Stimulated activated CD8-positive, alpha-beta memory T cell treated with anti-CD3 and anti-CD28 coated beads, Interleukin-7, amount 100 ng/mL, for 4 hours (primary cell): ENCODE results near the gene SELENOO.

Source experiments
- DNase-seq, 2 donors: peaks; one replicate each; pipeline ENCODE4 v3.0.0-alpha.2; 2020; ENCODE audit warnings: low read depth in 2 of 2

SELENOO gene

DNA sequence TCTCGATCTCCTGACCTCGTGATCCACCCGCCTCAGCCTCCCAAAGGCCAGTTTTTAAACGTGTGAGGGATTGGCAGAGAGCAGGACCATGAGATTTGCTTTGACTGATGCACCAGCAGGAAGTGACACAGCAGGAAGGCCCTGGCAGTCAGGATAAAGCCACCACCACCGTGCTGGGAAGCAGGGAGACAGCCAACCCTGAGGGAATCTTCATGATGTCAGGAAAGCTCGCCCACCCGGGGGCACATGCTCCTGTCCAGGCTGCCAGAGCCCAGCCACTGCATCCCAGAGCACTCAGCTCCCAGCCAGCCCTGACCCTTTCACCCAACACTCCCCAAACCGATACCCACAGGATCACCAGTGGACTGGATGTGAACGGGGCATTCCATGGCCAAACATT lies 37.9 kb downstream of the SELENOO start:
- DNase-seq = no peak

DNA sequence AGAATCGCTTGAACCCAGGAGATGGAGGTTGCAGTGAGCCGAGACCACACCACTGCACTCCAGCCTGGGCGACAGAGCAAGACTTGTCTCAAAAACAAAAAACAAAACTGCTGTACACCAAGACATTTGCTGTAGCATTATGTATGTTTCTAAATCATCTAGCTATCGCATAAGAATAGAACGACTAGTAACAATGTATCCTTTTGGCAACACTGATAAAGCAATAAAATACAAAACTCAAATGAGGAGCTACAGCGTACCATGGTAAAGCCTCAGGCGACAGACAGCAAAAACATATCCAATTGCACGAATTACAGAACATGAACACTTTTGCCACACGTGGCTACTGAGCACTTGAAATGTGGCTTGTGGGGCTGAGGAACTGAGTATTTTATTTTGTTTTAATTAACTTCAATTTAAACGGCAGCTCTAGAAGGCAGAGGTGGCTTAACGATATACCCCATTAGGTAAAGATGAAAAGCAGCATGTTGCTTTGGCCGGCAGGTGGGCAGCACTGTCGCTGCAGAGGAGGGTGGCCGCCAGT lies 41.7 kb downstream of the SELENOO start:
- no peak for DNase-seq

DNA sequence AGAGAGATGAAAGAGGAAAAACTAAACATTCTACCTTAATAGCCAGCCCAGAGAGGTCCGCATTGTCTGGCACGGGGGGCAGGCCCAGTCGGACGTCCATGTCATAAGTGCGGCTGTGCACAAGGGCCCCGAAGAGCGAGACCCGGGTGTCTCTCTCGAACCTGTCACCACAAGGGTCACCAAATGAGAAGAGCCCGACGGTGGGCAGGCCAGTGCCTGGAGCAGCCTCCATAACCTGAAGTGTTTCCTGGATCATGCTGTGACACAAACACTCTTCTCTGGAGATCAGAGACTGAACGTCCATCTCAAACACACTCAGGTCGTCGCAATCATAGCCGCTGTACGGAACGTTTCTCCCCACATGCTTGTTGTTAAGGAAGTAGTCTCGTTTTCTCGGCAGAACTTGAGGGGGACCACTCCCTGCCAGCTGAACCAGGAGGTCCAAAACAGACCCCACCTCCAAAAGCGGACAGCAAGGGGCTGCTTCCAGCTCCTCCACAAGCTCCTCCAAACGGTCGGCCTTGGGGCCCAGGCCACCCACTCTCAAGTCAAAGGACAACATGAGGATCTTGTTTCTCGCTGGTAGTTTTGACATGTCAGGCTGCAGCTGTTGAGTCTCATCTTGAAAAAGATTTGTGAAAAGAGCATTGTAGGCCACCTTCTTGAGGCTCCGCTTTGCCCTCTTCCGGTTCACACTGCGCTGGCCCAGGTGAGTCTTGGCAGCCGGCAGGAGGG lies 43.0 kb downstream of the SELENOO start:
- no peak for DNase-seq

GRCh38 chr22:50244420-50245213 lies 43.8 kb downstream of the SELENOO start, which contains the start of gene TUBGCP6:
TUBGCP6 (minus strand) TSS chr22:50245023; CDS start chr22:50244459, 564 bp downstream.
- peak; percentile 82 to 93 for DNase-seq

- no peak for DNase-seq
Measured at GRCh38 chr22:50245214-50246072, 44.6 kb downstream of the SELENOO start.

DNA sequence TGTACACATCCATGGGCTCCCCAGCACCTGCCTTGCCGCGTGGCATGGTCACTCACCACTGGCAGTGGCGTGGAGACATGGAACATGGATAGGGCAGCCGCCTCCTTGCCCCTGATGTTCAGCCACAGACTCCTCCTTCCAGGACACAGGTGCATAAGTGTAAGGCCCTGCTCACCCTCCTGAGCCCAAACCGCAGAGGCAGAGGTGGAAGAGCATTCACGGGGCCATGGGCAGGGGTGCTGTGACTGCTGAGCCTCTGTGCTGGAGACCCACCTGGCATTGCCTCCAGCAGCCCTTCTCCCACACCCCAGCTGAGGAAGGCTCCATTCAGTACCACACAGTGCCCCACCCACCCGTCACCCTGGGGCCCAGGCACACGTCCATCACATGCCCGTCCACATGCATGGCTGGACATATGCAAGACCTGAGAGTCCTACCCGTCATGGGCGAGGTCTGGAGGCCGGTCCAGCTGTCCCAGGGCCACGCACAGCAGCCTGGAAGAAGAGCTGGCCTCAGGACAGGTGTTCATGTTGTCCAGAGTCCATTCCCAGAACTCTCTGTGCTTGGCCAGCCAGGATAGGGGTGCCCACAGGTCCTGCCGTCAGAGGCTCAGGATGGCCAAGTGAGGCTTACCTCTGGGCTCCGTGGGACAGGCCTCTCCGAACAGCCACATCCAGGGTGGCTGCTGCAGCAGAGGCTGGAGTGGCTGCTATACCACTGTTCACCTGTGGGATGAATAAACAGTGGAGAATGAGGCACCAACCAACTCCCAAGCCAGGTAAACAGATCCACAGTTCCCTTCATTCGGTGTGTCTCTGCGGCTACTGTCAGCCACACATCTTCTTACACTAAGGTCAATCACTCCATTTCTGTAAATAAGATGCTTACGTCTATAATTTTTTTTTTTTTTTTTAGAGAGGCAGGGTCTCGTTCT lies 45.7 kb downstream of the SELENOO start:
- no peak for DNase-seq

DNA sequence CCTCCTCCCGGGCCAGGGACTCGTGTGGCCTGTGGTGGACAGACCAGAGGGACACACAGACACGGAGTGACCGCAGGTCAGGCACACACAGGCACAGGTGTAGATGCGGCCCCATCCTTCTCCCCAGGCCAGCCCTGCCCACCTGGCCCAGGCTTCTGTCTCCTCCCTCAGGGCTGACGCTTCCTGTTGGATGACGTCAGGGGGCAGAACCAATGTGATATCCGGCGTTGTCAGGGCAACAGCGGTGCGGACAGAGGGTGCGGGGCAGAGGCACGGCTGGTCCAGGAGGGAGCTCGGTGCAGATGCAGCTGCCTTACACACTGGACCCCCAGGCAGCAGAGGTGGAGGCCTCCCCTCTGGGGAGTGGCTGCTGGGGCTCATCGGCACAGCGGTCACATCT lies 46.9 kb downstream of the SELENOO start:
- no peak for DNase-seq

DNA sequence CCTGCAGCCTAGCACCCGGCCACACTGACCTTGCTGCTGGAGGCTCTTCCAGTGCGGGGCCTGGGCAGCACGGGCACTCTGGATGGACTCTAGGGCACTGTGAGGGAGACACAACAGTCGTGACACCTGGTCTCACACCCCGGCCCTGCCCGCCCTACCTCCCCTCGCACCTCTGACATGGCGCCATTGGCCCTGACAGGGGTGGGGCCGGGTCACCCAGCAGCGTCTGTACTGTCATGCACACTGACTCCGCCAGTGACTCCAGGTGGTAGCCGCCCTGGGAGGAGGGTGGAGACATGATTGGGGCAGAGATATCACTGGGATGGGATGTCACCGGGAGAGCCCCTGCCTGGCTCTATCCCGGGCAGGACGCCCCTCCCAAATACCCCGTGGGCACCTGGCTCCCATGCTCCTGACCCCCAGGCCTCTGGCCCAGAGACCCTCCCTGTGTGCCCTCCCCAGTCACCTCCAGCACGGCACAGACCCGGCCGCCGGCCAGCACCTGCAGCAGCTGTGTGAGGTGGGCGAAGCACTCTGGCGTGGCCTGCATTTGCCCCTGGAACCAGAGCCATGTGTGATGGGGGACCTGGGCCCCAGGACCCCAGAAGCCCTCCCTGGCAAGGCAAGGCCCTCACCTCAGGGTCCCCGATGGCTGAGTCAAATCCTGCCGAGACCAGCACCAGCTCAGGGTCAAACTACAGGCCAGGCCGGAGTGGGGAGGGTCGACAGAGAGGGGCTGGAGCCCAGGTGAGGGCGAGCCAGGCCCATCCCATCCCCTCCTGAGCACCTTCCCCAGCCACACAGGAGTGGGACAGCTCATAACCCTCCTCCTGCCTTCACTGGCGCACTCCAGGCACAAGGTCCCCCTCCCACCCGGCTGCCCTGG lies 47.6 kb downstream of the SELENOO start:
- no peak for DNase-seq

DNA sequence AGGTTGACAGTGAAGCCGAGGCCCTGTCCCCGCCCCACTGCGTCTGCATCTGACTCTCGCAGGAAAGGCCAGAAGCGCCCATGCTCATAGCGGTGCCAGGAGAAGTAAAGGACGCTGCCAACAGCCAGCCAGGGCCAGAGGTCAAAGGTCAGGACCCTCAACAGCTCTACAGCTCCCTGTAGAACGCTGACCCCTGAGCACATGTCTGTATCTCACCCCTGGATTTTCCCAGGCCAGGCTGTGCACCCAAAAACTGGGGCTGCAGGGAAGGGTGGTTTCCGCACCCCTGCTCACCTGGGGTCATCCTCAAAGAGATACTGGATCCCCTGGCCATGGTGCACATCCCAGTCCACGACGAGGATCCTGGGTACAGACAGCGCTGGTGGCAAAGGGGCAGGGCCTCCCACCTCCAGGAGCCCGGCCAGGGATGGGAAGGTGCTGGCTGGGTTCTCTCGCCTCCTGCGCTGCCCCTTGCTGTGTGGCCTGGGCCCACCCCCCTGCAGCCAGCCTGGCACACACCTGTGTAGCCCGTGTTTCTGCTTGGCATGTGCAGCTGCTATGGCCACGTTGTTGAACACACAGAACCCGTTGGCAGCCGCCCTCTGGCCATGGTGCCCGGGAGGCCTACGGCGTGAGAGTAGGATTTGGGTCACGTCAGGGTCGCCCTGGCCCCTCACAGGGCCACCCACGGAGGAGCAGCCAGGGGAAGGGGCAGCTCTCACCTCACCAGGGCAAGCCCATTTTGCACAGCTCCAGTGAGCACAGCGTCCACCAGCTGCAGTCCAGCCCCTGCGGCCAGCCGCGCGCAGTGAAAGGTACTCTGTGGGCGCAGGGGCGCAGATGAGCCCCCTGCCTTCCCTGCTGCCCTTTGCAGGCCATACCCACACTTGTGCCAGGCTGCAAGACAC lies 48.8 kb downstream of the SELENOO start:
- no peak for DNase-seq

- no peak for DNase-seq
Measured at GRCh38 chr22:50250249-50250554, 49.4 kb downstream of the SELENOO start.

DNA sequence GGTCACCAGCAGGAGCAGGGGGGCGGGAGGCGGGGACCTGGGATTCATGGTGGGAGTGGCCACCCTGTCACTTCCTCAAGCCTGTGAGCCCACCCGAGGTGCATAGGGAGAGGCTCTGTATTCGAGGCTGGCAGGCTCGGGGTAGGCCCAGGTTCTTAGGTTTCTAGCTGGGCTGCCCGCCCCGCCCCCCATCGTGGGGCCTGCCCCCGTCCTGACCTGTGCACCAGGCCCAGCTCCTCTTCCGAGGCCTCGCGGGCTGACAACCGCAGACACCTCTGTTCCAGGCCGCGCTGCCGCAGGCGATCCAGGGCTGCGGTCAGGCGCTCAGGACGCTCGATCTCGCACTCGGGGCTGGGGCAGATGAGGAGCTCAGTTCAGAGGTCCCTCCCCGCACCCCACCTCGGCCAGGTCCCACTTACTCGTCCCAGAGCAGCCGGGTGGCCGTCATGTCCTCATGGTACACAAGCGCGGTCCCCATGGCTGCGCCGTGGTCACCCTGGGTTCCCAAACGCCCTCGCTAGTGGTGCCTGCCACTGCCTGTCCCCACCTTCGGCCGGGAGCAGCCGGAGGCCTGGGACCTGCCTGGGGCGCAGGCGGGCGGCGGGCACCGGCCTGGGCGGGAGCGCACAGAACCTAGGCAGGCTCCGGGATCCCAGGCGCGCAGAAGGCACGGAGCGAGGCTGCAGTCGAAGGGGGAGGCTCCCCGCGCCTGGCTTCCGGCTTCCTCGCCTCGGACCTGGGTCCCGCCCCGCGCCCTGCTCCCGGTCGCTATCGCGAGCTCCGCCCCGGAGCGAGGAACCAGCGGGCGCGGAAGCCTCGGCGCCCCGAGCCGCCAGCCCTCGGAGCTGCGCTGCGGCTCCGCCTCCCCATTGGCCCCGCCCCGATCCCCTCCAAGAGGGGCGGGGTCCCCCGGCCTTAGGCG lies 50.0 kb downstream of the SELENOO start, which contains the start of gene HDAC10:
Gene HDAC10, minus strand, starts transcription at position 711 of the 922 bp plus-strand sequence. Its CDS starts 233 bp downstream, at position 478.
- peak; percentile 46 to 73 for DNase-seq

DNA sequence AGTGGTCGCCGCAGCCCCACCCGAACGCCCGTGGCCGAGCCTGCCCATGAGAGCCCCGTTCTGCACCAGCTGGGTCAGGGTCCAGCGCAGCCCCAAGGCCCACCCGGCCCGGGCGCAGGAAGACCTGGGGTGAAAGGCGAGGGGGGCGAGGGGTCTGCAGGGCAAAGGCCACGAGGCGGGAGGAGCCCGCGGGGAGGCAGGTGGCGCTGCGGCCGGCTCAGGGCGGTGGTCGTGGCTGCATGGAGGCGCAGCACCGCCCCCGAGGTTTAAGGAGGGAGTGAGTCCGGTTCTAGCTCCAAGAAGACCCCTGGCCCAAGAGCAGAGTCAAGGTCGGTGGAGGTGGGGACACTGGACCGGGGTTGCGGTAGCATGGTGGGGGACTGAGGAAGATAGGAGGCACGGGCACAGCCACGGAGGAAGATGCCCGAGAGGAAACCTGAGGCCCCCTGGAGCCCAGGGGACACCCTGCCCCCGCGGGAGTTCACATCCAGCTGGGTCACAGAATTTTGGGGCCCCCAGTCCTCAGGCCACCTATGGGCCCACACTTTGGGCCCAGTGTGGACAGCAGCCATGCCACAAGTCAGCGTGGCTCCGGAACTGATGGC lies 50.8 kb downstream of the SELENOO start:
- DNase-seq = no peak

DNA sequence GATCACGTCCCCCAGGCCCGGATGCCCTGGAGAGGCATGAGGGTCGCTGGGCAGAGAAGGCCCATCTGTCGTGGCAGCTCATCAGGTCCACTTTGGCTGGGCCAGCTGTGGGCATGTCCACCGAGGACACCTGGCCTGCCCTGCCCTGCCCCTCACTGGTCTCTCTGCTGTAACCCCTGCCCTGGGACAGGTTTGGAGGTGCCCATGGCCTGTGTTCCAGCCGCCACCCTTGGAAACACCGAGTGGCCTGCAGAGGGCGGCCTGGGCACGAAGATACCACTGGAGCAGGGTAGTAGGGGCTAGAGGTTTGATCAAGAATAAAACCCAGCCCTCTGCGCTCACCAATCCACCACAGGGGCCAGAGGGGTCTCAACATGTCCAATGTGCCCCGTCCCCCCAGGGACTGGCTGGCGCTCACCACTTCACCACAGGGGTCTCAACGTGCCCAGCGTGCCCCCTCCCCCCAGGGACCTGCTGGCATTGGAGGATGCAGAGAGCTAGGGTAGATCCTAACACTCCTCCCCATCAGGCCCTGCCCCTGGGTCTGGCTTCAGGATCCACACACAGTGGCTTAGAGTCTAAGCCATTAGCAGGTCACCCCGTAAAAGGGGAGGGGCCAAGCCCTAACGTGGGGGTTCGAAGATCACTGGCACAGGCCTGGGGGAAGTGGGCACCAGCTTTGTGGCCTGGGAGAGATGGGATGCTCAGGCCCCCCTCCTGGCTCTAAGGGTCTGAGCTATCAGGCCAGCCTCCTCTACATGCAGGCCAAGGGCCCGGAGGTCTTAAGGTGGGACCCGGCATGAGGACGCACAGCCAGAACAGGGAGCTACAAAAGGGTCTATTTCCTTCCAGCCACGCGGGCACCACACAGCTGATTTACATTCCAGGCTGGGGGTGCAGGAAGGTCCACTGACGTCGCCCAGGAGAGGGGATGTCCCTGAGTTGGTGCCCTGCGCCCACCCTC lies 51.6 kb downstream of the SELENOO start:
- DNase-seq = peak; percentile 52 to 61

DNA sequence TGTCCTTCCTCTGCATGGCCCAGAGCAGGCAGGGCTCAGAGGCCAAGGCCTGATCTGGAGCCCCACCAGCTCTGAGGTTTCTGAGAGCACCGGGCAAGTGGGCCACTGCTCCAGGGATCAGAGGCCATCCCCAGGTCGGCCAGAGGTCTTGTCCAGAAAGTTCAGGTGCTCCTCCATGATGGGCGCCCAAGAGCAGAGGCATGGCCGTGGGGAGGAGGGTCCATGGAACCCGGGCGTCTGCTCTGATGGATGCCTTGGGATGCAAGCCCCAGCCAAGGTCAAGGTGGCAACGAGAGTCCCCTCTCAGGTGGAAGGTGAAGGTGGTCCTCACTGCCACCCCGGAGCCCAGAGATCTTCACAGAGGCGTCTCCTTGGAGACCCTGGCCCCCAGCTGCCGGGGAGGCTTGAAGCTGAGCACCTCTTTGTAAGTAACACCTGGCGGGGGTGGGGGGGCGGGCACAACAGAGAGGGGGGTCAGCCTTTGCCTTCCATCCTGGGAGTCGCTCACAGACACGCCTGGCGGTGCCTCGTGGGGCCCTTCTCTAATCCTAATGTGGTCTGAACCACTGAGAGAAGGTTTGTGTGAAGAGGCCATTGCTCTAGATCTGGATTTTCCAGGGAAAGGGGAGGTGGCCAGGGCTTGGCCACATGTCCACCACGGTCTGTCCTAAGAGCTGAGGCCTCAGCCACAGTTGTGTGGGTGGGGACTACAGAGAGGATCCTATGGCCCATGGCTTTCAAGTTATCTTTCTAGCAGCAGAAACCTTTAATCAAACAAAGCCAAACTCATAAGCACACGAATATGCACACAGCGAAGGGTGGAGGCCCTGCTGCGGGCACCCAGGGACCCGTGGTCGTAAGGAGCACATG lies 52.5 kb downstream of the SELENOO start:
- no peak for DNase-seq

- no peak for DNase-seq
Measured at GRCh38 chr22:50253941-50254340, 53.1 kb downstream of the SELENOO start.
